ENCODE results near the gene STX18. TPM values are rescaled to one million over a fixed set of nuclear protein-coding genes. Genes with fewer than 3 reads are reported as not detected.

STX18 gene
- total RNA-seq, 1 experiment from 2014 or later = 18.5 TPM

DNA sequence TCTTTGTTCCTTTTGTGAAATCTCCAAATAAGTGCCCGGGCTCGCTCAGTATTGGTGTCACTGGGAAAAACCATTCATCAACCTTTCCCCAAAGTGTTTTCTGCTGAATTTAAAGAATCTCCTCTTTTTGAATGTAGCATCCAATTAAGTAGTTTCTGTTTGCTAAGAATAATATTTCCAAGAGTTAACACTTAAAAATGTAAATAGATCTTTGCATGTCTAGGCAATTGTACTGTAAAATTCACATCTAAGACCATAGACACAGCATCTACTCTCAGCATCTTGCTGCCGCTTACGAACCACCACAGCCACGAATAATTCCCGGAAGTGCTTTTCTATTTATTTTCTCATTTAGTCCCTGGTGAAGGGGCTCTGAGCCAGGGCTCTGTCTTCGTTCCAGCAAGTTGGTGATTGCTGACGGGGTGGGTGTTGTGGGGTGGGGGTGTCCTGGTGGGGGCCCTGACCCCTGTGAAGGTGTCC lies 153.5 kb downstream of the STX18 start:
- TF ChIP-seq TCF7L2 (IDR thresholded peaks at IDR 0.05; ENCODE audit: borderline replicate concordance, extremely low read depth, insufficient read depth, insufficient read length) (no peak), ZFX (IDR thresholded peaks at IDR 0.05) (no peak), RAD21 (IDR thresholded peaks at IDR 0.05; ENCODE audit: low read depth) (no peak), CBX3 (IDR thresholded peaks at IDR 0.05; ENCODE audit: low read depth) (no peak), FOSL1 (IDR thresholded peaks at IDR 0.05; ENCODE audit: low read depth) (no peak), SRF (IDR thresholded peaks at IDR 0.05; ENCODE audit: low read depth) (no peak), JUND (IDR thresholded peaks at IDR 0.05) (no peak), SIN3A (IDR thresholded peaks at IDR 0.05; ENCODE audit: low read depth) (no peak), POLR2A (IDR thresholded peaks at IDR 0.05; ENCODE audit: borderline replicate concordance, extremely low read depth, insufficient read depth, insufficient read length) (no peak), YY1 (IDR thresholded peaks at IDR 0.05; ENCODE audit: extremely low read depth, insufficient replicate concordance, low read depth, low read length) (no peak), POLR2AphosphoS5 (IDR thresholded peaks at IDR 0.05; ENCODE audit: low read depth, low read length) (no peak), EGR1 (IDR thresholded peaks at IDR 0.05; ENCODE audit: low read depth) (no peak), ELF1 (IDR thresholded peaks at IDR 0.05; ENCODE audit: borderline replicate concordance, low read depth) (no peak), EZH2phosphoT487 (IDR thresholded peaks at IDR 0.05; ENCODE audit: borderline replicate concordance) (no peak), CEBPB (IDR thresholded peaks at IDR 0.05; ENCODE audit: low read depth) (no peak), SP1 (IDR thresholded peaks at IDR 0.05; ENCODE audit: low read depth) (no peak)
- TF ChIP-seq, protein P1, sequence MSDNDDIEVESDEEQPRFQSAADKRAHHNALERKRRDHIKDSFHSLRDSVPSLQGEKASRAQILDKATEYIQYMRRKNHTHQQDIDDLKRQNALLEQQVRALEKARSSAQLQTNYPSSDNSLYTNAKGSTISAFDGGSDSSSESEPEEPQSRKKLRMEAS (IDR thresholded peaks at IDR 0.05) = no peak
- TF ChIP-seq, protein P2, sequence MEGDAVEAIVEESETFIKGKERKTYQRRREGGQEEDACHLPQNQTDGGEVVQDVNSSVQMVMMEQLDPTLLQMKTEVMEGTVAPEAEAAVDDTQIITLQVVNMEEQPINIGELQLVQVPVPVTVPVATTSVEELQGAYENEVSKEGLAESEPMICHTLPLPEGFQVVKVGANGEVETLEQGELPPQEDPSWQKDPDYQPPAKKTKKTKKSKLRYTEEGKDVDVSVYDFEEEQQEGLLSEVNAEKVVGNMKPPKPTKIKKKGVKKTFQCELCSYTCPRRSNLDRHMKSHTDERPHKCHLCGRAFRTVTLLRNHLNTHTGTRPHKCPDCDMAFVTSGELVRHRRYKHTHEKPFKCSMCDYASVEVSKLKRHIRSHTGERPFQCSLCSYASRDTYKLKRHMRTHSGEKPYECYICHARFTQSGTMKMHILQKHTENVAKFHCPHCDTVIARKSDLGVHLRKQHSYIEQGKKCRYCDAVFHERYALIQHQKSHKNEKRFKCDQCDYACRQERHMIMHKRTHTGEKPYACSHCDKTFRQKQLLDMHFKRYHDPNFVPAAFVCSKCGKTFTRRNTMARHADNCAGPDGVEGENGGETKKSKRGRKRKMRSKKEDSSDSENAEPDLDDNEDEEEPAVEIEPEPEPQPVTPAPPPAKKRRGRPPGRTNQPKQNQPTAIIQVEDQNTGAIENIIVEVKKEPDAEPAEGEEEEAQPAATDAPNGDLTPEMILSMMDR (IDR thresholded peaks at IDR 0.05 in 2 of 3, conservative IDR thresholded peaks at IDR 0.05 in 1 of 3; ENCODE audit: borderline replicate concordance in 1 of 3, insufficient read depth in 1 of 3, low read depth in 2 of 3, low read length in 2 of 3) = no peak
- TF ChIP-seq, protein P3, sequence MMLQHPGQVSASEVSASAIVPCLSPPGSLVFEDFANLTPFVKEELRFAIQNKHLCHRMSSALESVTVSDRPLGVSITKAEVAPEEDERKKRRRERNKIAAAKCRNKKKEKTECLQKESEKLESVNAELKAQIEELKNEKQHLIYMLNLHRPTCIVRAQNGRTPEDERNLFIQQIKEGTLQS (IDR thresholded peaks at IDR 0.05) = no peak
- DNase-seq (ENCODE audit: low read depth, low spot score) (no peak), ATAC-seq (no peak)
- no peak overlapping the region for H2AFZ ChIP-seq (ENCODE audit: low read depth, low read length, poor library complexity, severe bottlenecking)
- H3K4me2 ChIP-seq (ENCODE audit: low read length) = no peak overlapping the region
- RAD21 ChIA-PET (ENCODE audit: low non-redundant PET in 1 of 2, low total read pairs in 2 of 2, uncharacterized antibody in 2 of 2, unreplicated experiment in 2 of 2) = no interaction called here
- H3K9me2 ChIP-seq (ENCODE audit: insufficient read depth) = no peaks in the 10 kb centered on the region
- no peak overlapping the region for H3K27ac ChIP-seq (ENCODE audit: low read depth, low read length)
- POLR2A ChIA-PET = no interaction called here
- H3K4me1 ChIP-seq (ENCODE audit: control insufficient read depth in 1 of 2, insufficient read depth in 2 of 2, low read length in 2 of 2) = no peaks in the 10 kb centered on the region
- H3K27me3 ChIP-seq (ENCODE audit: insufficient read depth, low read length) = no peaks in the 10 kb centered on the region
- CTCF ChIA-PET = no interaction called here
- intact Hi-C loops (cut with micrococcal nuclease) = no loop called here
- H3K79me2 ChIP-seq (ENCODE audit: insufficient read depth, low read length) = no peaks in the 10 kb centered on the region
- H3K36me3 ChIP-seq (ENCODE audit: control insufficient read depth in 1 of 2, insufficient read depth in 2 of 2, low read length in 2 of 2) = no peaks in the 10 kb centered on the region
- no peak overlapping the region for H3K4me3 ChIP-seq (replicated peaks in 1 of 2; ENCODE audit: low read depth in 1 of 2, low read length in 2 of 2)
- H3K9me3 ChIP-seq (ENCODE audit: control insufficient read depth in 1 of 2, insufficient read depth in 1 of 2, low read depth in 1 of 2, low read length in 2 of 2) = no peaks in the 10 kb centered on the region
- no peaks in the 10 kb centered on the region for H4K20me1 ChIP-seq (ENCODE audit: insufficient read depth)
- no peak overlapping the region for H3K9ac ChIP-seq (ENCODE audit: low read length)
- BruUV-seq (replicated peaks) = no TSS peak
